HG02938 (cell line): ENCODE results near the gene EFEMP2.
A peak's percentile ranks its signal among the peaks of the same experiment; 100 is the strongest.

ENCODE experiments used
- ATAC-seq: cut with Tn5 transposase; IDR thresholded peaks from one replicate; pipeline ENCODE4 v1.9.1; 2021; ENCODE audit warnings: mild to moderate bottlenecking, moderate library complexity; ENCODE audit not compliant: unreplicated experiment

Gene EFEMP2

GRCh38 chr11:65885808-65886536, 13.4 kb upstream of the EFEMP2 start:
- no peak for ATAC-seq

- ATAC-seq: no peak
Observed at GRCh38 chr11:65885231-65885630, 12.6 kb upstream of the EFEMP2 start.

GRCh38 chr11:65884716-65885092, 12.1 kb upstream of the EFEMP2 start:
- ATAC-seq: no peak

- ATAC-seq: no peak
Observed at GRCh38 chr11:65883786-65884715, 11.5 kb upstream of the EFEMP2 start.

GRCh38 chr11:65883058-65883761, 10.6 kb upstream of the EFEMP2 start:
- no peak for ATAC-seq

- ATAC-seq: no peak
Observed at GRCh38 chr11:65882120-65883057, 9.8 kb upstream of the EFEMP2 start.

- ATAC-seq: no peak
Observed at GRCh38 chr11:65880844-65881421, 8.3 kb upstream of the EFEMP2 start.

- no peak for ATAC-seq
Observed at GRCh38 chr11:65880027-65880426, 7.4 kb upstream of the EFEMP2 start.

GRCh38 chr11:65879617-65880016, 7.0 kb upstream of the EFEMP2 start, which contains the start of gene CTSW:
CTSW (plus strand) TSS chr11:65879837; CDS start chr11:65879855, 18 bp downstream.
- no peak for ATAC-seq

GRCh38 chr11:65873318-65874156, 937 bp upstream of the EFEMP2 start:
- peak; percentile 64 for ATAC-seq

- ATAC-seq: no peak
Observed at GRCh38 chr11:65871811-65872548, 620 bp downstream of the EFEMP2 start.

GRCh38 chr11:65870706-65871681, 1.6 kb downstream of the EFEMP2 start:
- ATAC-seq: no peak

GRCh38 chr11:65870307-65870658, 2.3 kb downstream of the EFEMP2 start:
- no peak for ATAC-seq

- no peak for ATAC-seq
Observed at GRCh38 chr11:65869643-65870306, 2.8 kb downstream of the EFEMP2 start.

GRCh38 chr11:65868907-65869306, 3.7 kb downstream of the EFEMP2 start:
- no peak for ATAC-seq

- no peak for ATAC-seq
Observed at GRCh38 chr11:65868076-65868667, 4.4 kb downstream of the EFEMP2 start.
